ENCODE data around the gene ARHGAP30.

GRCh38 chr1:161089251-161089924, 19.7 kb upstream of the ARHGAP30 start, which contains the start of gene NECTIN4:
- no peak for TF ChIP-seq POLR2A (IDR thresholded peaks at IDR 0.05; ENCODE audit: control extremely low read depth in 1 of 2, low read depth in 2 of 2, low read length in 2 of 2)
- no peak; a peak in 1 of 4 replicates for TF ChIP-seq CTCF (IDR thresholded peaks at IDR 0.05; ENCODE audit: control extremely low read depth in 1 of 3, insufficient read depth in 1 of 3, low read depth in 1 of 3, low read length in 3 of 3)
- TF ChIP-seq EZH2 (IDR thresholded peaks at IDR 0.05; ENCODE audit: low read depth, low read length, severe bottlenecking), result no peak
- TF ChIP-seq ZNF274 (IDR thresholded peaks at IDR 0.05; ENCODE audit: borderline replicate concordance, extremely low read depth, low read length), result no peak
- TF ChIP-seq TEAD4 (IDR thresholded peaks at IDR 0.05; ENCODE audit: low read depth, low read length), result no peak
- TF ChIP-seq USF2 (IDR thresholded peaks at IDR 0.05; ENCODE audit: low read length), result no peak
- no peak for TF ChIP-seq NANOG (IDR thresholded peaks at IDR 0.05; ENCODE audit: insufficient read depth, low read depth, low read length, poor library complexity, severe bottlenecking)

Data from H1 (cell line).